ENCODE data around the gene ISLR. TPM values are rescaled to one million over a fixed set of nuclear protein-coding genes. Genes with fewer than 3 reads are reported as not detected.

Gene ISLR
- total RNA-seq, 1 experiment from 2014 or later = 0.12 TPM

DNA sequence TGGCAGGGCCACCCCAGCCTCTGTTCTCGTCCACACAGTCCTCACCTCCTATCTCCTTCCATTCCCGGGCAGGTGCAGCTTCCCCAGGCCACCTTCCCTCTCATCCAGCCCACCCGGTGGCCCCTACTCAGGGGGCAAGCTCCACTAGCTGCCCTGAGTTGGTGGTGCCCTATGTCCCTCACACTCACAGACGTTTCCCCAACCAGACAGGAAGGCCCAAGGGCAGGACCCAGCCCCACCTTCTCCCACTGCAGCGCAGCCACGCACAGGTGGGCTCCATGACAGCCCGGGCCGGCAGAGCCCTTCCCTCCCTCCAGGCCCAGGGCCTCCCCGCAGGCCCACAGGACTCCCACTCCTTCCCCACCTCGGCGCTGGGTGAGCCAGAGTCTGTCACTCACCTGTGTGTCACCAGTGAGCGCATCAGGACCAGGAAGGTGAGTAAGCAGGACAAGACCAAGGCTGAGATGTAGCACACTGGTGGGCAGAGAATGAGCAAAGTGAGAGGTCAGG is 11.1 kb downstream of the ISLR start:
- Histone ChIP-seq H3K27ac (ENCODE audit: low read depth, low read length) (no peak overlapping the region), H3K9me3 (ENCODE audit: control insufficient read depth in 1 of 2, insufficient read depth in 1 of 2, low read depth in 1 of 2, low read length in 2 of 2) (no peaks in the 10 kb centered on the region), H3K9ac (ENCODE audit: low read length) (no peak overlapping the region), H2AFZ (ENCODE audit: low read depth, low read length, poor library complexity, severe bottlenecking) (no peak overlapping the region), H3K9me2 (ENCODE audit: insufficient read depth) (no peaks in the 10 kb centered on the region), H3K4me2 (ENCODE audit: low read length) (no peak overlapping the region), H4K20me1 (ENCODE audit: insufficient read depth) (no peaks in the 10 kb centered on the region), H3K4me1 (ENCODE audit: control insufficient read depth in 1 of 2, insufficient read depth in 2 of 2, low read length in 2 of 2) (peaks cover 2 to 7% of the 10 kb centered on the region in 2 experiments; a peak in 3 of 4 replicates), H3K4me3 (replicated peaks in 1 of 2; ENCODE audit: low read depth in 1 of 2, low read length in 2 of 2) (no peak overlapping the region), H3K36me3 (ENCODE audit: control insufficient read depth in 1 of 2, insufficient read depth in 2 of 2, low read length in 2 of 2) (no peaks in the 10 kb centered on the region), H3K79me2 (ENCODE audit: insufficient read depth, low read length) (no peaks in the 10 kb centered on the region), H3K27me3 (ENCODE audit: insufficient read depth, low read length) (peaks cover 36% of the 10 kb centered on the region; the same call in 1 of the 2 replicates)
- ChIA-PET CTCF (no interaction called here), POLR2A (no interaction called here), RAD21 (ENCODE audit: low non-redundant PET in 1 of 2, low total read pairs in 2 of 2, uncharacterized antibody in 2 of 2, unreplicated experiment in 2 of 2) (no interaction called here)
- ATAC-seq (no peak), DNase-seq (ENCODE audit: low read depth, low spot score) (no peak)
- BruUV-seq (replicated peaks) = no TSS peak
- intact Hi-C loops (cut with micrococcal nuclease) = no loop called here
- TF ChIP-seq CEBPB (IDR thresholded peaks at IDR 0.05; ENCODE audit: low read depth) (no peak), ELF1 (IDR thresholded peaks at IDR 0.05; ENCODE audit: borderline replicate concordance, low read depth) (no peak), FOSL1 (IDR thresholded peaks at IDR 0.05; ENCODE audit: low read depth) (no peak)

DNA sequence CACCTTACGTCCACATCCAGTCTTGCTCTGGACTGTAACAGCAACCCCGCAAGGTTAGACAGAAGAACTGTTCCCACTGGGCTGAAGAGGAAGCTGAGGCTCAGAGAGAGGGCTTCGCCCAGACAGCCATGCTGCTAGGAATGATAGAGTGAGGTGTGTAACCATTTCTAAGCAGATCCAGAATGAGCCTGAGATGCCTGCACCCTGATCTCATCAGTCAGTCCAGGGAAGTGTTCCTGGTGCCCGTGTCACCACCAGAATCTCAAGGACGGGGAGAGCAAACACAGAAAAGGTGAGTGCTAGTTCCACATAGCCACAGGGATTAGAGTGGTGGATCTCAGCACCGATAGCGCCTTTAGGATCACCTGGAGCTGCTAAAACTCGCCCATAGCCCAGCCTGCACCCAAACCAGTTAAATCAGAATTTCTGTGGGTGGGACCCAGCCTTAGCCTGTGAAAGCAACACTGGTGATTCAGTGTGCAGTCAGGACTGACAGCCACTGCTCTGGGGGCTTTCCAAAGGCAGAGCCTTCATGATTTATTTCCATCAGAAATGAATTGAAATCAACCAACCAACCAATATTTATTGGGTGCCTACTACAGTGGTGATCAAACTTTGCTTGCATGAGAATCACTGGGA is 12.3 kb downstream of the ISLR start:
- ATAC-seq (no peak), DNase-seq (ENCODE audit: low read depth, low spot score) (no peak)
- ChIA-PET CTCF (no interaction called here), POLR2A (no interaction called here), RAD21 (ENCODE audit: low non-redundant PET in 1 of 2, low total read pairs in 2 of 2, uncharacterized antibody in 2 of 2, unreplicated experiment in 2 of 2) (no interaction called here)
- Histone ChIP-seq H3K9me3 (ENCODE audit: control insufficient read depth in 1 of 2, insufficient read depth in 1 of 2, low read depth in 1 of 2, low read length in 2 of 2) (no peaks in the 10 kb centered on the region), H3K27me3 (ENCODE audit: insufficient read depth, low read length) (peaks cover 45% of the 10 kb centered on the region; the same call in 1 of the 2 replicates), H3K9me2 (ENCODE audit: insufficient read depth) (no peaks in the 10 kb centered on the region), H3K36me3 (ENCODE audit: control insufficient read depth in 1 of 2, insufficient read depth in 2 of 2, low read length in 2 of 2) (no peaks in the 10 kb centered on the region), H3K4me1 (ENCODE audit: control insufficient read depth in 1 of 2, insufficient read depth in 2 of 2, low read length in 2 of 2) (no peaks in the 10 kb centered on the region), H3K4me2 (ENCODE audit: low read length) (no peak overlapping the region), H3K4me3 (replicated peaks in 1 of 2; ENCODE audit: low read depth in 1 of 2, low read length in 2 of 2) (no peak overlapping the region), H3K9ac (ENCODE audit: low read length) (no peak overlapping the region), H3K27ac (ENCODE audit: low read depth, low read length) (no peak overlapping the region), H3K79me2 (ENCODE audit: insufficient read depth, low read length) (no peaks in the 10 kb centered on the region), H2AFZ (ENCODE audit: low read depth, low read length, poor library complexity, severe bottlenecking) (no peak overlapping the region), H4K20me1 (ENCODE audit: insufficient read depth) (no peaks in the 10 kb centered on the region)
- TF ChIP-seq CBX3 (IDR thresholded peaks at IDR 0.05; ENCODE audit: low read depth) = no peak
- no peak for TF ChIP-seq YY1 (IDR thresholded peaks at IDR 0.05; ENCODE audit: extremely low read depth, insufficient replicate concordance, low read depth, low read length)
- intact Hi-C loops (cut with micrococcal nuclease) = no loop called here
- BruUV-seq (replicated peaks) = no TSS peak

Data from HCT116 (cell line).